GM18951 (cell line): Measurements from ENCODE around the gene NFKB2.

Experiments used
- POLR2A ChIP-seq: IDR thresholded peaks from 4 replicates; pipeline ENCODE4 v1.6.1; 2011; ENCODE audit warnings: mild to moderate bottlenecking; ENCODE audit not compliant: insufficient read length, insufficient read depth; ENCODE audit errors: extremely low read depth
- in situ Hi-C: fragments of 300-500 bp; cut with MboI; formaldehyde crosslinking; loops from one replicate; pipeline ENCODE4 v1.12.0; 2022; ENCODE audit warnings: low sequenced_read_pairs, mixed read lengths, inconsistent platforms; ENCODE audit not compliant: unreplicated experiment

NFKB2 gene

DNA sequence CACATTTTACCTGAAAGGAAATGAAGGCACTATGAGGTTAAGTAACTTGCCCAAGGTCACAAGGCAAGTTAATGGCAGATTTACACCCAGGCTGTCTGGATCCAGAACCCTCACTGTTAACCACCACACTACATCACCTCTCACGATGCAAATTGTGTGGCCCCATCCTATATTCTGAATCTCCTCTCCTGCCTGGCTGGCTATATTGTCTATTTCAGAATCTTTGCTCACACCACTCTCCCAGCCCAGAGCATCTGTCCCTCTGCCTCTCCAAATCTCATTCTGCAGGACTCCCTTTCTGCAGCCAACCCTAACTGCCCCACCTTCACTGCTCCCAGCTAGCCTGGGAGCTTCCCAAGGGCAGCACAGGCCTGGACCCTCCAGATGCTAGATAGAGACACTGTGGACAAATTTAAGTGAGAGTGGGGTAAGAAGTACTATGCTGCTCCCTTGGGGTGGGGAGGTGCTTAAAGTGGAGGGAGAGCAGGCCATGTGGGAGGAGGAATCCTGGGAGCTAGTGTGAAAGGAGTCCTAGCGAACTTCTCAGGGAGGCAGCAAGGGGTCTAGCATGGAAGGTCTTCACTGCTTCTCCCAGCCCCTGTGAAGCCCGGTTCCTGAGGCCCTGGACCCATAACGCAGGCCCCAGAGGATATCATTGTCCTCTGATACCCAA, 36.1 kb downstream of the NFKB2 start:
- TF ChIP-seq POLR2A: no peak
- in situ Hi-C loops: no loop called here

DNA sequence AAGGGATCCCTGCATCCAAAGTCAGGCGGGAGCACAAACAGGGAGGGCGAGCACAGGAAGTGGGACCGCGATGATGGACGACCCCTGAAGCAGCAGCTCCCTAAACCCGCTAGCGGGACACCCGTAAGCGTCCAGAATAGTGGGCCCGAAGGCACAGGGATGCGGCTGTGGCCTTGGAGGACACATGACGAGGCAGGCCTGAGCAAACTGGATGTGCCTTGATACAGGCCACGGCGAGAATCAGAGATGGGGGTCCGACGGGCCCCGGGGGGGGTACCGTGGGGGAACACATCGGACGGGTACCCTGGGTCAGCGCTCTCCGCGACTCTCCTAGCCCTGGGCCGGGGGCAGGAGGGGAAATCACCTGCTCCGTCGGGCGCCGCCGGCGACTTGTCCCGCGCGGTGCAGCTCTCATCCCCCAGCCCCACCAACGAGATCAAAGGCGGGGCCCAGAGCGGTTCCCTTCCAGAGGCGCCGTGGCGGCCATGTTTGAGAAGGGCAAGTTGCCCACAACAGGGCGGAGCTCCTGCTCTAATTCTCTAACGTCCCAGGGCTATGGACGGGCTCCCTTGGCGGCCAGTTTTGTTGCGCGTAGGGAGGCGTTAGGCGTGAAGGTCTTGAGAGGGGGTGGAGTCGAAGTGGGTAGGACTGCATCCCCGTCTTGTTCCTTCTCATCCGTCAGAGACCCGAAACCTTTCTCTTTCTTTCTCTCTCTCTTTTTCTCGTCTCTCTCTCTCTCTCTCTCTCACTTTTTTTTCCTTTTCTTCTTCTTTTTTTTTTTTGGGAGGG, 36.9 kb downstream of the NFKB2 start, which contains the start of gene CUEDC2:
TSS of gene CUEDC2 (minus strand) at position 413 of the 789 bp plus-strand sequence. CDS start 7,386 bp downstream, outside the sequence.
- TF ChIP-seq POLR2A: peak; percentile 79

DNA sequence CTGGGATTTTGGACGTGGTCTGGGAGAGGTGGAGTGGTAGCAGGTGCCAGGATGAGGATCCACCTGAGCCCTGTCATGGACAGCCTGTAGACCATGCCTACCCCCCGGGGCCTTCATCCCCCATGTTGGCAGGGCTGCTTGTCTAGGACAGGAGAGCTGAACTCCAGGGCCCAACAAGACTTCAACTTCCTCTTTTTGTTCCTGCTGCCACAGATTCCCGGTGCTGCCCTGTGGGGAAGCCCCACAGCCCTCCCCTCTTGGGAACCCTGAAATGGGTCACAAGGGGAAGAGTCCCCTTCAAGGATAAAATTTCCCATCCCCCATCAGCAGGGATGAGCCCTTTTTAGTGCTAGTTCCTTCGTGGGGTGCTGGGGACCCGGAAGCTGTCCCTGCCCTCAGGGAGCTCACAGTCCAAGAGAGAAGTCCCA, 38.1 kb downstream of the NFKB2 start:
- TF ChIP-seq POLR2A: no peak
- in situ Hi-C loops: no loop called here

More for the DNA sequence above, 36.9 kb downstream of the NFKB2 start, which contains the start of gene CUEDC2:
- in situ Hi-C loops: no loop called here

DNA sequence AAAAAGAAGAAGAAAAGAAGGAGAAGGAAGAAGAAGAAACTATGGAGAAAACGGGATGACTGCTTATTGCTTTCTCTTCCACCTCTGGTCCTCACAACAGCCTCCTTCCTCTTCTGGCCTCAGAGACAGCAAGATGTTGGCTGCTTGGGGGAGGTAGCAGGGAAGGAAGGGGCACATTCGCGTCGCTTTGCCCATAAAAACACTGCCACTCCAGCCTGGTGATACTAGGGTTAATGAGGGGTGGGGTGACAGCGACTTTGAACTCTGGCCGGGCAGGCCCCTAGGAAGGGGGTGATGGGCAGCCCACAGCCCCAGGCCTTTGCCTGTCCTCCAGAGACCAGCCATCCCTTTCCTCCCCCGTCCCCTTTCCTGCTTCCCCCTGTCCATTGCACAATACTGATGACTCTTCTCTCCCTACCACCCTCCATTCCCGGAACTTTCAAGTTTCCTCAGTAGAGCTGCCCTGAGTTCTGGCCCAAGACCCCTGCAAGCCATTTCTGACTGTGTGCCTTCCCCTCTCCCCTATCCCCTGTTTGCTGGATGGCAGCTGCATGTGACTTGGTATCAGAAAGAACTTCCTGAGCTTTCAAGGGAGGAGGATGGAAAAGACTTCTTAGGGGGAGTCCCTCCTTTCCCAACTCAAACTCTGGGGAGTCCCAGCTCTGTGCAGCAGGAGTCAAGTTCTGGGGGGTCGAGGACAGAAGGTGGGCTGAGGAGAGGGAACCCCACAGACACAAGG, 39.1 kb downstream of the NFKB2 start:
- in situ Hi-C loops: no loop called here
- TF ChIP-seq POLR2A: no peak

DNA sequence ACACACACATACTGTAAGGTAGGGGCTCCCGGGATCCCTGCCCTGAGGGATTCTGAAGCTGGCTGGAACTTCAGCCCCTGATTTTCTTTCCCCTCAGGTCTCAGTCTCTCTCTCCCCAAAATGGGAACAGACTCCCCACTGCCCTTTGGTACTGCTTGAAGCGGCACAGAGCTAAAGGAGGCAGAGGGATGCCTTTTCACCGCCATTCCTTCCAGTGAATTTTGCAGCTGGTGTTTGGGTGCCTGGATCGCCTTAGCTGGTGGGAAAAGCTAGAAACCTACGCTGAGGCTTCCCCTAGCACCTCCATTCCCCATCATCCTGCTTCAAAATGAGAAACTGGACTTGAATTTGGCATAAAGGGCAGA, 39.6 kb downstream of the NFKB2 start:
- TF ChIP-seq POLR2A: no peak
- in situ Hi-C loops: no loop called here

DNA sequence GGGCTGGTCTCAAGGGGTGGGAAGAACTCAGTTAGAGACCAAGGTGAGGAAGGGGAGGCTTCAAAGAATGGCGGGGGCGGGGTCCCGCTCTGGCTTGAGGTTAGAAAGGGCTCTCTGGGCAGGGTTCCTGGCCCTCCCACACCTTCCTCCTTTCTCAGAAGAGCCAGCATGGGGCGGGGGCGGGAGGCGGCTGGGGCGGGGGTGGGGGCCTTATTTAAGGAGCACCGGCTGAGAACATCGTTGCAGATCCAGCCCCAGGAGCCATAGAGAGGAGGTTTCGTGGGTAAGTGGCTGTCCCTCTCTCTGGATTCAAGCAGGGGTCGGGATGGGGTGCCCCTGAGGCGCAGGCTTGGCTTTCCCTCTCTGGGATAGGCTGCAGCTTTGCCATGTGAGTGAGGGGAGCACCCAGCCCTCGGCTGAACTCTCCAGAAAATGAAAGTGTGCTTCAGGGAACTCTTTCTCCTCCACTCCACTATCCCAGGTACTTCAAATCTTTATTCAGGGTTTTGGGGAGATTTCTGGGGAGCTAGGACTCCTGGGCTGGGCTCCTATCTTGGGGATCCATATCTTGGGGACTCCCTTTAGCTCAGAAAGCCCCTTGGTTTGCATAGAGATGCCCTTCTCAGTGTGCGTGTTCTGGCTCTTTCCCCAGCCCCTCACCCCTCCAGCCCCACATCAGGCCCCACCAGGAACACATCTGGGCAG, 40.2 kb downstream of the NFKB2 start:
- in situ Hi-C loops: no loop called here
- peak; percentile 55 for TF ChIP-seq POLR2A

DNA sequence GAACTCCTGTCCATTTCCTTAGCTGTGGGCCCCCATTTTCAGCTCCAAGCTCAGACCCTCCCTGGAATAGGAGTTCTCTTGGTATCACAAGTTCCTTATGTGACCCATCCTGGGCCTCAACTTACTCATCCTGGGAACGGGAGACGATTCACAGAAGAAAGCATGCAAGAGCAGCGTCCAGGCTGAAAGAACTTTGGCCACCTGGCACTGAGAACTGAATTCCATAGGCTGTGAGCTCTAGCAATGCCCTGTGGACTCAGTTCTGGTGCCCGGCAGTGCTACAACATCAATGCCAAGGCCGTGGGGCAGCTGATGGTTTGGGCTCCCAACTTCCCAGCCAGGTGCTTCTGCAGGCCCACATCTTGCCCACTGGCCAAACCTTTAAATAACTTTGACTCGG, 40.8 kb downstream of the NFKB2 start:
- in situ Hi-C loops: no loop called here
- no peak for TF ChIP-seq POLR2A

DNA sequence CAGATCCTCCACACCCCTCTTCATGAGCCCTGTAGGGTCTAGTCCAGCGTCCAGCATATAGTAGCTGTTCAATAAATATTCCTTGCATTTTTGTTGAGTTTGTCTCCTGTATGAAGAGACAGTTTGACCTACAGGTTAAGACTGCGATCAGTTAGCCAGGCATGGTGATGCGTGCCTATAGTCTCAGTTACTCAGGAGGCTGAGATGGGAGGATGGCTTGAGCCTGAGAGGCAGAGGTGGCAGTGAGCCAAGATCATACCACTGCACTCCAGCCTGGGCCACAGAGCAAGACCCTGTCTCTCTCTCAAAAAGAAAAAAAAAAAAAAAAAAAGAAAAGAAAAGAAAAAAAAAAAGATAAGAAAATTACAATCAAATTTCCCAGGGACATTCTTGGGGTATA, 42.0 kb downstream of the NFKB2 start:
- in situ Hi-C loops: no loop called here
- TF ChIP-seq POLR2A: no peak

DNA sequence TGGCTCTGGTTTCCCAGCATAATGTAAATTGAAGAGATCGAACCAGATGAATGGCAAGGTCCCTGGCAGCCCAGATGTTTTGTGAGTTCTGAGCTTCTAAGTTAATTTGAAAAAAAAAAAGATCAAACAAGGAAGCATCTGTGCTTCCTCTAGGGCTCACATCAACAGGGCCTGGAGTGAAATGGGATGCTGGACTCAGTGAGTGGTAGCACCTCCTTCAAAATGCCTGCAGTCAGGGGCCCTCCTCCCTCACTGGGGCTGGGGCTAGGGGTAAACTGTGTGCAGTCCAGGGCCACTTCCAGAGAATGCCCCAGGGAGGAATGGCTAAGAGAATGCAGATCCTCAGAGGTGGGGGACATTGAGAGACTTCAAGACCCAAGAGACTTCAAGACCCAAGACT, 42.9 kb downstream of the NFKB2 start:
- TF ChIP-seq POLR2A: no peak
- in situ Hi-C loops: no loop called here

DNA sequence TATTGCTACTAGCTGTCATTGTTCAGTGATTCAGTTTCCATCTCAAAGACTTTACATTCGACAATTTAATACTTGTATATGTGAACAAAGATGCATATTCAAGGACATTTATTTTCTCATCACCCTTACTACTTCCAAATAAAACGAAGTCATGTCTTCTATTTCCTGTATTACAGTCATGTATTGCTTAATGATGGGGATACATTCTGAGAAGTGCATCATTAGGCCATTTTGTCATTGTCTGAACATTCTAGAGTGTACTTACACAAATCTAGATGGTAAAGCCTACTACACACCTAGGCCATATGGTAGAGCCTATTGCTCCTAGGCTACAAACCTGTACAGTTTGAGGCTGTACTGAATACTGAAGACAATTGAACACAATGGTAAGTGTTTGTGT, 49.3 kb downstream of the NFKB2 start:
- TF ChIP-seq POLR2A: no peak
- in situ Hi-C loops: no loop called here

DNA sequence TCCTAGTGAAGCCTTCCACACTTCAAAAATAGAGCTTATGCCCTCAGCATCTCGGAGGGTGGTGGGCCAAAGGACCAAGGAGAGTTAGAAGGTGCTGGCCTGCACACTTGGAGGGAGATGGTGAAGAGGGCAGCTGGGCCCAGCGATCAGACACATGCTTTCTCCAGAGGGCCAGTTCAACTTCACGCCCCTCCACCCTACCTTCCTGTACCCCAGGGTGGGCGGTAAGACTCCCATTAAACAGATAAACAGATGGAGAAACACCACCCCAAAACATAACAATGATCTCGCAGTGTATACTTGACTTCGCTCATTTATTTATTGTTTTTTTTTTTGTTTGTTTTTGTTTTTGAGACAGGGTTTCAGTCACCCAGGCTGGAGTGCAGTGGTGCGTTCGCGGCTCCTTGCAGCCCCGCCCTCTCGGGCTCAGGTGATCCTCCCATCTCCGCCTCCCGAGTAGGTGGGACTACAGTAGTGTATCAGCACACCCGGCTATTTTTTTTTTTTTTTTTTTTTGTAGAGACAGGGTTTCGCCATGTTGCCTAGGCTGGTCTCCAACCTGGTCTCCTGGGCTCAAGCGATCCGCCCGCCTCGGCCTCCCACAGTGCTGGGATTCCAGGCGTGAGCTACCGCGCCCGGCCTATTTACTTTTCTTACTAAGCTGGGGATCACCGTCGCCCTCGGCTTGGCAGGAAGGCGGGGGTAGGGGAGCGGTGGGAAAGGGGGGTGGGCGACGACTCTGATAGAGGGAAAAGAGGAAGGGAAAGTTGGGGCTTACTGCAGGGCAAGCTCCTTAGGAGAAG, 54.0 kb downstream of the NFKB2 start:
- in situ Hi-C loops: no loop called here
- TF ChIP-seq POLR2A: peak; percentile 8

DNA sequence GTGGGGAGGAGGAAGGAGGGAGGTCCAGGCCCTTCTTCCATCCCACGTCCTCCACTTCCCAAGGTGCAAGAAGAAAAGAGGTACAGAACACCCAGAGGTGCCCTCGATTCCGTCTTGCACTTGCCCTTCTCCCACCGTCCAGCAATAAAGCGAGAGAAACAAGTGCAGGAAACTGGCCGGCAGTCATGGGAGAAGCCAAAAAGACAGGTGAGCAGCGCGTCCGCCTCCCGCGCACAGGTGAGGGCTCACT, 54.5 kb downstream of the NFKB2 start:
- in situ Hi-C loops: no loop called here
- TF ChIP-seq POLR2A: no peak

DNA sequence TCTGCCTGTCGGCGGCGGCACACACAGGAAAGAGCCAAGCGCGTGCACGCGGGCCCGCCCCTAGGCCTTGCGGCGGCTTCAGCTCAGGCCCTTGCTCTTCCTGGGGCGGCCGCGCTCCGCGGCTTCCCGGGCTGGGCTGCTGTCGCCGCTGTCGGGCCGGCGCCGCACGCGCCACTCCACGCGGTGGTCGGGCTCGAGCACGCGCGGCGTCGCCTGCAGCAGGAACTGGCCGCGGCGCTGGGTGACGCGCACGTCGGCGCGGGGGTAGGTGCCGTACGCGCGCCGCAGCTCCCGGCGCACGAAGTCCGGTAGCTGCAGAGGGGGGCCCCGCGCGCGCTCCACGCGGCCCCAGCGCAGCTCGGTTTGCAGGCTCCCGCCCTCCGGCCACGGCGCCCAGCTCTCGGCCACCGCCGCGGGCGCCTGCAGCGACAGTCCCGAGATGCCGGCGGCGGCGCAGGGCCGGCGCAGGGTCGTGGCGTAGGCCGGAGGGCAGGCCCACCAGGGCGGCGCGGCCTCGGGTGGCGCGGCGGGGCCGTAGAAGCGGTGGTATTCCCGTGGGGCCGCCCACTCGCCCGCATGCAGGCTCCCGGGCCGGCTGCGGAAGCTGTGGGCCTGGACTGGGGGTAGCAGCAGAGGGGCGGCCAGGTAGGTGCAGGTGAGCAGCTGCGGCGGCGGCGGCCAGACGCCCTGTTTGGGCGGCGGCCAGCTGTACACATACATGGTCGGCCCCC, 55.0 kb downstream of the NFKB2 start:
- in situ Hi-C loops: no loop called here
- peak; percentile 88 for TF ChIP-seq POLR2A
